Fibroblast of the aortic adventitia (primary cell): ENCODE data around the gene PDGFRA. TPM values are rescaled to one million over a fixed set of nuclear protein-coding genes. Genes with fewer than 3 reads are reported as not detected.
A peak's percentile ranks its signal among the peaks of the same experiment; 100 is the strongest.

Experiments used
- DNase-seq: peaks from one replicate; pipeline ENCODE4 v3.0.0-alpha.2; 2010; ENCODE audit warnings: low read depth
- H3K4me3 ChIP-seq: 2 replicates; pipeline ENCODE4 v1.5.1; 2011; ENCODE audit warnings: low read depth, mild to moderate bottlenecking, control low read depth, low read length, moderate library complexity
- total RNA-seq: library from RNA; depleted of rRNA; stranded (reverse); fragments of >200 nt; gene quantifications from 2 replicates; pipeline ENCODE4 v1.2.3, GENCODE V29; 2012; ENCODE audit warnings: low replicate concordance
- TF ChIP-seq, protein P1 (sequence below): IDR thresholded peaks from 2 replicates; pipeline ENCODE4 v1.5.1; 2011; ENCODE audit warnings: mild to moderate bottlenecking, low read length, control low read depth, inconsistent platforms; ENCODE audit not compliant: insufficient read depth

The PDGFRA gene
- 707 and 865 TPM in 2 replicates for total RNA-seq

DNA sequence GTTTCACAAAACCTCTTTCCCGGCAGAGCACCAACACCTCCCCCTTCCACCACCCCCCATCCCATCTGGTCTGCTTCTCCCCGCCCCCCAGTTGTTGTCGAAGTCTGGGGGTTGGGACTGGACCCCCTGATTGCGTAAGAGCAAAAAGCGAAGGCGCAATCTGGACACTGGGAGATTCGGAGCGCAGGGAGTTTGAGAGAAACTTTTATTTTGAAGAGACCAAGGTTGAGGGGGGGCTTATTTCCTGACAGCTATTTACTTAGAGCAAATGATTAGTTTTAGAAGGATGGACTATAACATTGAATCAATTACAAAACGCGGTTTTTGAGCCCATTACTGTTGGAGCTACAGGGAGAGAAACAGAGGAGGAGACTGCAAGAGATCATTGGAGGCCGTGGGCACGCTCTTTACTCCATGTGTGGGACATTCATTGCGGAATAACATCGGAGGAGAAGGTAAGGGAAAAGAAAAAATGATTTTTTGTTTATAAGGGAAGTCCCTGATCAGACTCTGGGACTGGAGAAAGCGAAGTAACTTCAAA, at the start of gene PDGFRA:
Gene PDGFRA (plus strand): TSS at position 333 of the 541 bp plus-strand sequence. CDS start 29,476 bp downstream, outside the sequence.
- H3K4me3 ChIP-seq = peak within 1 kb of the TSS; percentile 96
- TF ChIP-seq, protein P1, sequence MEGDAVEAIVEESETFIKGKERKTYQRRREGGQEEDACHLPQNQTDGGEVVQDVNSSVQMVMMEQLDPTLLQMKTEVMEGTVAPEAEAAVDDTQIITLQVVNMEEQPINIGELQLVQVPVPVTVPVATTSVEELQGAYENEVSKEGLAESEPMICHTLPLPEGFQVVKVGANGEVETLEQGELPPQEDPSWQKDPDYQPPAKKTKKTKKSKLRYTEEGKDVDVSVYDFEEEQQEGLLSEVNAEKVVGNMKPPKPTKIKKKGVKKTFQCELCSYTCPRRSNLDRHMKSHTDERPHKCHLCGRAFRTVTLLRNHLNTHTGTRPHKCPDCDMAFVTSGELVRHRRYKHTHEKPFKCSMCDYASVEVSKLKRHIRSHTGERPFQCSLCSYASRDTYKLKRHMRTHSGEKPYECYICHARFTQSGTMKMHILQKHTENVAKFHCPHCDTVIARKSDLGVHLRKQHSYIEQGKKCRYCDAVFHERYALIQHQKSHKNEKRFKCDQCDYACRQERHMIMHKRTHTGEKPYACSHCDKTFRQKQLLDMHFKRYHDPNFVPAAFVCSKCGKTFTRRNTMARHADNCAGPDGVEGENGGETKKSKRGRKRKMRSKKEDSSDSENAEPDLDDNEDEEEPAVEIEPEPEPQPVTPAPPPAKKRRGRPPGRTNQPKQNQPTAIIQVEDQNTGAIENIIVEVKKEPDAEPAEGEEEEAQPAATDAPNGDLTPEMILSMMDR = no peak
- peak; percentile 98 for DNase-seq

DNA sequence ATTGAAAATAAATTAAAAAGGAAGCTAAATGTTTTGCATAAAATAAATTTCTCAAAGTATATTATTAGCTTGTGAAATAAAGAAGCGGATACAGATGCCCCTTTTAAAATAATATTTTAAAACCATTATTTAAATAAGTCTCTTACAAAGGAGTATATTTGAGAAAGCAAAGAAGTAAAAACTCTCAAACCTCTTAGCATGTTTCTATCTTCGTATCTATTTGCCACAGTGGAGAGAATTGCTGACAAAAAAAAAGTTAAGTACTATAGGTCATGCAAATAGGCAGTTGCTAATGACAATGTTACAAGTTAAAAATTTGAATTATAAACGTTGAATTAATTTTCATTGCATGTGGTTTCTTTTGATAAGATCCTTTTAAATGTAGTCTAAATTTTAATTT, 44.5 kb upstream of the PDGFRA start:
- DNase-seq = no peak
- H3K4me3 ChIP-seq = no peak overlapping the region
- TF ChIP-seq, protein P1 = no peak

DNA sequence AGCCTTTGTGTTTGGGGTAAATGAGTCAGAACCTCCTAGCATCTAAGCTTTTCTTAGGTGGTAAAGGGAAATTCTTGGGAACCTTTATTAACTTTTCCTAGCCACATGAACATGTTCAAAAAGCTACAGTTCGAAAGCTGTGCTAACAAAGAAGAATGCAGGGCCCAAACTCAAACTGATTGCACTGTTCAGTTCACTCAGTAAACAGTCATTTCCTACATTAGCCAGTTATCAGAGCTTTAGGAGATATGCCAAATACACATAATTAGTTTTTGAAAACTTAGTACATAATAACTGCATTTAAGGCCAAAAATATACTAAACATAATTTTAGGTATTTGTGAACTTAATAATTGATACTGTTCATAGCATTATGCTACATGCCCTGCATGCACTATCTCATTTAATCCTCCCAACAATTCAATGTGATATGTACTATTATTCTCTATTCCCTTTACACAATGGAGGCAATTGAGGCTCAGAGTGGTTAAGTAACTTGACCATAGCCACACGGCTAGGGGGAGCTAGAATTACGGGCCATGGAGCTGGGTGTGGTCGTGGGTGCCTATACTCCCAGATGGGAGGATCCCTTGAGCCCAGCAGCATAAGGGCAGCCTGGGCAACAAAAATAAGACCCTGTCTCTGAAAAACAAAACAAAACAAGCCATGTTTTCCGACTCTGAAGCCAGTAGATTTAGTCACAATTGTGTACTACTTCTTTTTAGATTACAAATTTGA, 43.9 kb upstream of the PDGFRA start:
- no peak overlapping the region for H3K4me3 ChIP-seq
- DNase-seq = no peak
- TF ChIP-seq, protein P1 = no peak

DNA sequence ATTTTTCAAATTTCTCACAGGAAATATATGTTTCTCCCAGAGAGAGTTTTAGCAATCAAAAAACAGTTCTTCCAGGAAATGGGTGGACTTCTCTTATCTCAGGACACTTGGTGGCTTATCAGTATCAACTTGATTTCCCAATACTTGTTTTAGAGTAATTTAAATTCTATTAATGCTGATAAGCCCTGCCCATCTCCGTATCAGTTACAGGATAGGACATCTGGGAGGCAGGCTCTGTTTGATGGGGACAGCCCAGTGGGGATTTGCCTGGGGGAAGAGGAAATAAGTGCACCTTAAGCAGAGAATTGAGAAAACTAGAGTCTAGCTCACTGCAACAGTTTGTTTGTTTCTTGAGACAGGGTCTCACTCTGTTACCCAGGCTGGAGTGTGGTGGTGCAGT, 43.2 kb upstream of the PDGFRA start:
- DNase-seq = no peak
- TF ChIP-seq, protein P1 = no peak
- no peak overlapping the region for H3K4me3 ChIP-seq

DNA sequence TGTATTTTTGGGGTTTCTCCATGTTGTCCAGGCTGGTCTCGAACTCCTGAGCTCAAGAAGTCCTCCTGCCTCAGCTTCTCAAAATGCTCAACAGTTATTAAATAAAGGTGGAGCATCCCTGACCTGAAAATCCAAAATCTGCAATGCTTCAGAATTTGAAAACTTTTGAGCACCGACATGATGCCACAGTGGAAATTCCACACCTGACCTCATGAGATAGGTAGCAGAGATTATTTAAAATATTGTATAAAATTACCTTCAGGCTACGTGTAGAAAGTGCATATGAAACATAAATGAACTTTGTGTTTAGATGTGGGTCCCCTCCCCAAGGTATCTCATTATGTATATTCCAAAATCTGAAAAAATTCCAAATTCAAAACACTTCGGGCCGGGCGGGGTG, 42.7 kb upstream of the PDGFRA start:
- TF ChIP-seq, protein P1 = no peak
- no peak overlapping the region for H3K4me3 ChIP-seq
- DNase-seq = no peak

DNA sequence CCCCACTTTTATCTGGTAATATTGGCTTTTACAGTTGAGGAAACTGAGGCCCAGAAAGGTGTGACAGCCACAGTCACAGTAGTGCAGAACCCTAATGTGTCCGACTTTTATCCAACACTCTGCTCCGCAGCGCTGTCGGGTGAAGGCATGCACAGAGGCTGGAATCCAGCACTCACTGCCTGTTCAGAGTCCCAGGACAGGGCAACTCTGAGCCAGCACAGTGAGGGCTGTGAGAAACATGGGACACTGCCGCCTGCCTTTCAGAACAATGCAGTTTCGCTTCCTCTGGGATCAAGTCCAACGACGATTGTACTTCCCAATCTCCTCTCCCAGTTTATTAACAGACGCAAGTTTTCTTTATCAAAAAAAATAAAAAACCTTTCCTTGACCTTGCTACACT, 41.9 kb upstream of the PDGFRA start:
- peak; percentile 32 for DNase-seq

More for the DNA sequence above, 41.9 kb upstream of the PDGFRA start:
- H3K4me3 ChIP-seq = no peak overlapping the region
- TF ChIP-seq, protein P1 = no peak
